SJCRH30 (cell line): ENCODE results near the gene ARHGEF3. TPM values are rescaled to one million over a fixed set of nuclear protein-coding genes. Genes with fewer than 3 reads are reported as not detected.

Source experiments
- DNase-seq, 2 experiments: peaks; one replicate each; pipeline ENCODE4 v3.0.0-alpha.2; 2015 to 2020
- H3K27ac ChIP-seq: fragments of 250-450 bp; sonication (Bioruptor Pico); 2 replicates; pipeline ENCODE4 v1.5.1; 2020; ENCODE audit warnings: mild to moderate bottlenecking, moderate library complexity
- H3K27me3 ChIP-seq: fragments of 250-450 bp; sonication (Bioruptor Pico); 2 replicates; pipeline ENCODE4 v1.5.1; 2020; ENCODE audit warnings: mild to moderate bottlenecking, moderate library complexity
- H3K36me3 ChIP-seq: fragments of 250-450 bp; sonication (Bioruptor Pico); 2 replicates; pipeline ENCODE4 v1.5.1; 2020; ENCODE audit warnings: mild to moderate bottlenecking, moderate library complexity
- H3K4me1 ChIP-seq: fragments of 250-450 bp; sonication (Bioruptor Pico); 2 replicates; pipeline ENCODE4 v1.5.1; 2020; ENCODE audit warnings: mild to moderate bottlenecking, moderate library complexity
- H3K4me3 ChIP-seq: fragments of 250-450 bp; sonication (Bioruptor Pico); 2 replicates; pipeline ENCODE4 v1.5.1; 2020; ENCODE audit warnings: mild to moderate bottlenecking, moderate library complexity
- H3K9me3 ChIP-seq: fragments of 250-450 bp; sonication (Bioruptor Pico); replicated peaks from 2 replicates; pipeline ENCODE4 v1.5.1; 2020; ENCODE audit warnings: mild to moderate bottlenecking, moderate library complexity
- total RNA-seq: library from RNA; depleted of rRNA; stranded (reverse); fragments of >200 nt; shearing (Covaris generic); gene quantifications from 2 replicates; pipeline ENCODE4 v1.2.3, GENCODE V29; 2014; rRNA removed

The ARHGEF3 gene
- total RNA-seq, 1 experiment from 2014 or later = 29.9 TPM

GRCh38 chr3:56688191-56688590 lies 113.6 kb downstream of the ARHGEF3 start:
- Histone ChIP-seq H3K4me1 (no peaks in the 10 kb centered on the region), H3K9me3 (peaks cover 4% of the 10 kb centered on the region; the same call in 1 of the 2 replicates), H3K4me3 (no peak overlapping the region), H3K27me3 (no peaks in the 10 kb centered on the region), H3K36me3 (no peaks in the 10 kb centered on the region), H3K27ac (no peak overlapping the region)
- no peak for DNase-seq

- no peak overlapping the region for H3K27ac ChIP-seq
- H3K27me3 ChIP-seq = no peaks in the 10 kb centered on the region
- H3K36me3 ChIP-seq = peaks cover 13% of the 10 kb centered on the region
- no peak overlapping the region for H3K4me3 ChIP-seq
- H3K9me3 ChIP-seq = peaks cover 4% of the 10 kb centered on the region; the same call in 1 of the 2 replicates
- DNase-seq = no peak
- H3K4me1 ChIP-seq = no peaks in the 10 kb centered on the region
Measured at GRCh38 chr3:56684029-56684428, 117.7 kb downstream of the ARHGEF3 start.

- Histone ChIP-seq H3K36me3 (peaks cover 14% of the 10 kb centered on the region), H3K4me3 (peak within 1 kb of the TSS; percentile 91), H3K27me3 (no peaks in the 10 kb centered on the region), H3K27ac (peak within 1 kb of the TSS; percentile 97), H3K4me1 (no peaks in the 10 kb centered on the region), H3K9me3 (peaks cover 4% of the 10 kb centered on the region; the same call in 1 of the 2 replicates)
- DNase-seq = peak; percentile 82 to 83
Measured at GRCh38 chr3:56683122-56683817, 118.5 kb downstream of the ARHGEF3 start, which contains the start of gene TASOR. TASOR (minus strand) TSS chr3:56683265; CDS start chr3:56683006, 259 bp downstream.

- no peaks in the 10 kb centered on the region for H3K4me1 ChIP-seq
- H3K36me3 ChIP-seq = peaks cover 14% of the 10 kb centered on the region
- H3K4me3 ChIP-seq = peak overlapping the region; percentile 91
- peaks cover 4% of the 10 kb centered on the region; the same call in 1 of the 2 replicates for H3K9me3 ChIP-seq
- peak overlapping the region; percentile 97 for H3K27ac ChIP-seq
- peak; percentile 85 to 86 for DNase-seq
- no peaks in the 10 kb centered on the region for H3K27me3 ChIP-seq
Measured at GRCh38 chr3:56682462-56683121, 119.2 kb downstream of the ARHGEF3 start.

- Histone ChIP-seq H3K4me1 (no peaks in the 10 kb centered on the region), H3K27ac (peak overlapping the region; percentile 97), H3K4me3 (peak overlapping the region; percentile 91), H3K36me3 (peaks cover 14% of the 10 kb centered on the region), H3K27me3 (no peaks in the 10 kb centered on the region), H3K9me3 (peaks cover 4% of the 10 kb centered on the region; the same call in 1 of the 2 replicates)
- DNase-seq = no peak
Measured at GRCh38 chr3:56681984-56682461, 119.7 kb downstream of the ARHGEF3 start.

GRCh38 chr3:56680054-56680580 lies 121.6 kb downstream of the ARHGEF3 start:
- H3K36me3 ChIP-seq = peaks cover 14% of the 10 kb centered on the region
- no peak overlapping the region for H3K4me3 ChIP-seq
- peaks cover 4% of the 10 kb centered on the region; the same call in 1 of the 2 replicates for H3K9me3 ChIP-seq
- no peaks in the 10 kb centered on the region for H3K4me1 ChIP-seq
- no peaks in the 10 kb centered on the region for H3K27me3 ChIP-seq
- H3K27ac ChIP-seq = no peak overlapping the region
- no peak for DNase-seq

Other genes starting within 250 kb of the ARHGEF3 start
- 26.0 and 39.6 TPM in 2 replicates for gene CCDC66, start 244.8 kb downstream of the ARHGEF3 start, total RNA-seq
- gene TASOR, start 118.7 kb downstream of the ARHGEF3 start, total RNA-seq = 56.7 and 63.4 TPM in 2 replicates